Measurements from ENCODE around the gene ARHGEF11.

The ARHGEF11 gene

GRCh38 chr1:156911577-156912298, 133.8 kb downstream of the ARHGEF11 start:
- no peak for DNase-seq

GRCh38 chr1:156910309-156910782, 135.2 kb downstream of the ARHGEF11 start:
- DNase-seq: peak in 9 of 58 donors; percentile 3 to 28 (median 12)

GRCh38 chr1:156909671-156910070, 135.9 kb downstream of the ARHGEF11 start:
- DNase-seq: no peak

- DNase-seq: no peak
Observed at GRCh38 chr1:156908955-156909354, 136.6 kb downstream of the ARHGEF11 start.

- no peak for DNase-seq
Observed at GRCh38 chr1:156908541-156908940, 137.0 kb downstream of the ARHGEF11 start.

GRCh38 chr1:156906206-156906906, 139.2 kb downstream of the ARHGEF11 start:
- no peak for DNase-seq

GRCh38 chr1:156905651-156906050, 139.9 kb downstream of the ARHGEF11 start:
- DNase-seq: no peak

GRCh38 chr1:156905176-156905575, 140.4 kb downstream of the ARHGEF11 start:
- no peak for DNase-seq

- DNase-seq: no peak
Observed at GRCh38 chr1:156904187-156904959, 141.2 kb downstream of the ARHGEF11 start.

GRCh38 chr1:156903328-156904091, 142.0 kb downstream of the ARHGEF11 start:
- no peak for DNase-seq

- DNase-seq: no peak
Observed at GRCh38 chr1:156901966-156902915, 143.3 kb downstream of the ARHGEF11 start.

GRCh38 chr1:156901590-156901900, 144.0 kb downstream of the ARHGEF11 start:
- DNase-seq: no peak

GRCh38 chr1:156900896-156901589, 144.5 kb downstream of the ARHGEF11 start:
- no peak for DNase-seq

- no peak for DNase-seq
Observed at GRCh38 chr1:156899956-156900718, 145.4 kb downstream of the ARHGEF11 start.

GRCh38 chr1:156898971-156899664, 146.4 kb downstream of the ARHGEF11 start:
- DNase-seq: no peak

GRCh38 chr1:156898161-156898566, 147.4 kb downstream of the ARHGEF11 start:
- DNase-seq: no peak

- DNase-seq: no peak
Observed at GRCh38 chr1:156897078-156897825, 148.3 kb downstream of the ARHGEF11 start.

Data from anterior cingulate cortex (tissue), 58 donors.